ENCODE measurements around the gene SNX32.

SNX32 gene

GRCh38 chr11:65833297-65834030, at the start of gene SNX32:
Gene SNX32, plus strand, starts transcription at chr11:65833963. Its CDS starts 103 bp downstream, at chr11:65834066.
- peak; percentile 93 for DNase-seq

- no peak for DNase-seq
Measured at GRCh38 chr11:65785319-65786007, 48.3 kb upstream of the SNX32 start.

- no peak for DNase-seq
Measured at GRCh38 chr11:65786008-65786785, 47.6 kb upstream of the SNX32 start.

DNA sequence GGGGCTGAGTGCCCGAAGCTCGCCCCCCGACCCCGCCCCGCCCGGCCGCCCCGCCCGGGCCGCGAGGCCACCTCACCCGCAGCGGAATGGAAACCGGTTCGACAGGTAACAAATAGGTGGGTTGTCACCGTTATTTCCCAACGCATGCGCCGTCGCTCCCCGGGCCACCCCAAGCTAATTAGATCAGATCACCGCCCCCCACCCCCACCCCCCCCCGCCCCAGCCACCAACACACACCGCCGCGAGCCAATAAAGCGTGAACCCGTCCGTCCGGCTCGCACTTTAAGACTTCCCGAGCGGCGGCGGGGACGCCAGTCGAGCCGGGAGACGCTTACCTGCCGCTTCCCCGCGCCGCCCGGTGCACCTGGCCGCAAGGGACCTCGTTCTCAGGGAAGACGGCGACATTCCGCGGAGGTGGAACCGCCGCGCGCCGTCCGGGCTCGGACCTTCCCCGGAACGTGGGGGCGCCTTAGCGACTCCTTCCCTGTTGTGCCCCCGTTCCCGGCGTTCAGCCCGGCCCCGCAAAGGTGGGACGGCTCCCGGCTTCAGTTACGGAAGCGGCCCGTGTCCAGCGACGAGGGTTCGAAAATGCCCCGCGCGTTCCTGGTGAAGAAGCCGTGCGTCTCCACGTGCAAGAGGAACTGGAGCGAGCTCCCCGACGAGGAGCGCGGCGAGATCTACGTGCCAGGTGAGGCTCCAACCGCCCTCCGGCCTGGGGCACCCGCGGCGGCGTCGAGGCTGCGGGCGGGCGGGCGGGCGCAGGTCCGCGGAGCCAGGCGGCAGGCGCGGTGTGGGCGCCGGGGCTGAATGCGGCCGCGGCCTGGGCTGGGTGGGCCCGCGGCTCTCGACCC, 46.8 kb upstream of the SNX32 start, which contains the start of gene OVOL1:
Gene OVOL1, plus strand, starts transcription at position 278 of the 851 bp plus-strand sequence. Its CDS starts 311 bp downstream, at position 589.
- DNase-seq = peak; percentile 39

GRCh38 chr11:65787649-65788622, 45.8 kb upstream of the SNX32 start:
- no peak for DNase-seq

DNA sequence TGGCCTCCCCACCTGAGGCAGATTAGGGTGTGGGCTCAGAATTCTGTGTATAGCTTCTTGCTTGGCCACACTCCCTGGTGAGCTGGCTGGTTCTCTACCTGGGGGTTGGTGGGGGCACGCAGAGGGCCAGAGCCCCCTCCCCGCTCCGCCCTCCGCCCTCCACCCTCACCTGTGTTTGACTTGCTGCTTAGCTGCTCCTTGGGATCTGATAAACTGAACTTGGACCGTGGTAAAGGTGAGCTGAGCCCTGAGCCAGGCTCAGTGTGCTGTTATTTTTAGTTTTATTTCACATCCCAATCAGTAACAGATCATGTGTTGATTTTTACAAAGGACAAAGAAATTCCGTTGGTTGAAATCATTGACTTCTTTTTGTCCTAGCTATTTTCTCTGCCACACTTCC, 44.9 kb upstream of the SNX32 start:
- no peak for DNase-seq

DNA sequence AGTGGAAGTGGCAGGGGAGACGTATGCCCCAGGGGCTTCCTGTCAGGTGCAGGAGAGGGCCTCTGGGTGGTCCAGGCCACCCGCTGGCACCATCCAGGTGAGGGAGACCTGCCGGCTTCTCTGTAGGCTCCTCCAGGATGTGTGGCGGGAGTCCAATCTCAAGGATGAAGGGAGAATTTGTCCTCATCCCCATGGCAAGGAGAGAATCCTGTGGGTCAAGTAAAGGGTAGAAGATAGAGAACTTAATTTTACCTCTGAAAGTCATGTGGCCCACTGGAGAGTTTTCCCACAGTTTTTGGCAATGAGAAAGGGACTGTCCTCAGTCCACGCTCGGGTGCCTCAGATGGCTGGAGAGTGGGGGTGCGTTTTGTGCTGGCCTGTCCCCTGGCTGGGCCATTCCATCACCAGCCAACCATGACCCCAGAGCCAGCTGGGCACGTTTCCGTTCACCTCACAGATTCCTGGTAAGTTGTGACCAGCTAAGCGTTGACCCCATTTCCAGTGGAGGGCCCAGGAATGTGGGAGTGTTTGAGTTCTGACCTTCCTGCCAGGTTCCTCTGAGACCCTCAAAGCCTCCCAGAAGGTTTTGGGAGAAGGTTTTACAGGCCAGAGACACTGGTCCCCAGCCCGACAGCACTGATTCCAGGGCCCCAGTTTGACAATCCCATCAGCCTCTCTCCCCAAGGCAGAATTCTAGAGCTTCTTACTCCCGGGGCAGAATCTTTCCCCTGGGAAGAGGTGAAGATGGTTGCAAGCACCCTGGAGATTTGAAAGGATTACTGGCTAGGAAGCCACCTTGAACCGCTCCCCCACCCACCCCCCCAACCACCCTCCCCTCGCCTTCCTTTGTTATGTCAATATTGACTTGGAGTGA, 44.3 kb upstream of the SNX32 start:
- DNase-seq = no peak

- no peak for DNase-seq
Measured at GRCh38 chr11:65790104-65790901, 43.5 kb upstream of the SNX32 start.

GRCh38 chr11:65790902-65791650, 42.7 kb upstream of the SNX32 start:
- DNase-seq = no peak

DNA sequence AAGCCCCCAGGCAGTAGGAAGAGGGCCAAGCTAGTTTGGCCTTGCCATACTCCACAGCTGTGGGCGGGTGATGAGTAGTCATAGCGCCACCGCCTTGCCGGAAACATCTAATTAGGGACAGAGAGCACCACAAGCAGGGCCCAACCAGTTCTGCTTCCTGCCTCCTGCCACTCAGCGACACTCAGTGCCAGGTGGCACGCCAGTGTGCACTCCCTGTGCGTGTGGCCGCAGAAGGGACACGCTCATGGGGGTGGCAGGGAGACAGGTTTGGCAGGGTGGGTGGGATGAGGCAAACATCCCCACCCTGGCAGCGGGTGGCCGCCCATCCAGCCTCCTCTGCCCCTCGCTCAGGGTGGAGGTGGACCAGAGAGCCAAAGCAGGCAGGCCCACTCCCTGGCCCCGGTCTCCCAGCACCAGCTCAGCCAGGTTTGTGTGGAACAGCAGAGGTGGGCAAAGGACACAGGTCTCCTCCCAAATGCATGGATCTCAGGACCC, 42.0 kb upstream of the SNX32 start:
- no peak for DNase-seq

DNA sequence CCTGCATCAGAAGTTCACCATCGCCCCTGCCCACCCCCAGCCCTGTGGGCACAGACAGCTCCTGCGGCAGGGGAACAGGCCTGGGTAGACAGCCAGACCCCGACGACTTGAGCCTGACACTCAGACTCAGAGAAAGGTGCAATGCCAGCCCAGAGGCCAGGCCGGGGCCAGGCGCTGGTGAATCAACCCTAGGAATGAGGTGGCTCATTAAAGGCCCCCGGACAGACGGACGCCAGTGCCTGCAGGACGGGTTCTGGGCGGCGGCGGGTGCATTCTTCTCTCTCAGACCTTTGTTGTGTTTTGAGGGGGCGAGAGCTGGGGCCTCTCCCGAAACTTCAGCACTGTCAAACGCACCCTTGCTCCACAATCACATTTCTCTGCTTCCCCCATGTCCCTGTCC, 41.3 kb upstream of the SNX32 start:
- DNase-seq = no peak

DNA sequence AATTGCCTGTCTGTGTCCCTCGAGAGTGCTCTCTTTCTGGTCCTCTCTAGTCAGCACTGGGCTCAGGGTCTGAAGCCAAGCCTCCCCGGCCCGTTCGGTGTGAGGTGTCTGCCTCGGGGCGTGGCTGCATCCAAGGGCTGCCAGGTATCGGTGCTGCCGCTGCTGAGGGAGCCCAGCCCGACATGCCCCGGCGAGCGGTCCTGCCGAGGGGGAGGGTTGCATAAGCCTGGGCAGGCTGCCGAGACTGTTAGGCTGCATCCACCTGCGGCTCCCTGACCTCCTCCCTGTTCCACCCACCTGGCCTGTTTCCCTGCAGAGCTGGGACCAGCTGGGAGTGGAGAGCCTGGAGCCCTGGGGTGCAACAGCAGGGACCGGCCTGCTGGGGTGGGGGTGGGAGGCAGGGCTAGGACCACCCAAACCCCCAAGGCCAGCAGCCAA, 40.6 kb upstream of the SNX32 start:
- no peak for DNase-seq

DNA sequence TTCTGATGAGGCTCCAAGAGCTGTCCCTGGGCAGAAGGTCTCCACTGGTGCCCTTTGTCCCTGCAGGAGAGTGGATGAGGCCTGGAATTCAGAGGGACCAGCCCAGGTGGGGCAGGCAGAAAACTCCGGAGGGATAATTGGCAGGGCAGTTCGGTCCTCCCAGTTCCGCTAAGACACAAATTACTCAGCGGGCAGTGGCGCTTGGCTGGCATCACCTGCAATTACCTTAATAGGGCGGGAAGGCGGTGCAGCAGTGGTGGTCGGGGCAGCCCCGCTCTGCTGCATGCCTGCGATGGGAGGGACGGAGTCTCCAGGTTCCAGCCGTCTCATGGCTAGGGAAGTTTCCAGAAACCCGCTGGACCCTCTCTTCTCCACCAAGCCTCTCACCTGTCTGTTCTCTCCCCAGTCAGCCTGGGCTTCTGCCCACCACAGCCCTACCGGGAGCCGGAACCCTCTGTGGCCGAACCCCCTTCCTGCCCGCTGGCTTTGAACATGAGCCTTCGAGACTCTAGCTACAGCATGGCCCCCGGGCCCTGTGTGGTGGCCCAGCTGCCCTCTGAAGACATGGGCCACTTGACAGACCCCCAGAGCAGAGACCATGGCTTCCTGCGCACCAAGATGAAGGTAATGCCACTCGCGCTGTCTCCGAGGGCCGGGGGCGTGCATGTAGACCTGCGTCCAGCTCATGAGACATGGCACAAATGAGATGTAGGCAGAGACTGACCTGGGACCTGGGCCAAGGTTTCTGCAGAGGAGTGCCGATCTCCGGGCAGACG, 40.0 kb upstream of the SNX32 start:
- DNase-seq = no peak

GRCh38 chr11:65794570-65795510, 38.9 kb upstream of the SNX32 start:
- DNase-seq = no peak

DNA sequence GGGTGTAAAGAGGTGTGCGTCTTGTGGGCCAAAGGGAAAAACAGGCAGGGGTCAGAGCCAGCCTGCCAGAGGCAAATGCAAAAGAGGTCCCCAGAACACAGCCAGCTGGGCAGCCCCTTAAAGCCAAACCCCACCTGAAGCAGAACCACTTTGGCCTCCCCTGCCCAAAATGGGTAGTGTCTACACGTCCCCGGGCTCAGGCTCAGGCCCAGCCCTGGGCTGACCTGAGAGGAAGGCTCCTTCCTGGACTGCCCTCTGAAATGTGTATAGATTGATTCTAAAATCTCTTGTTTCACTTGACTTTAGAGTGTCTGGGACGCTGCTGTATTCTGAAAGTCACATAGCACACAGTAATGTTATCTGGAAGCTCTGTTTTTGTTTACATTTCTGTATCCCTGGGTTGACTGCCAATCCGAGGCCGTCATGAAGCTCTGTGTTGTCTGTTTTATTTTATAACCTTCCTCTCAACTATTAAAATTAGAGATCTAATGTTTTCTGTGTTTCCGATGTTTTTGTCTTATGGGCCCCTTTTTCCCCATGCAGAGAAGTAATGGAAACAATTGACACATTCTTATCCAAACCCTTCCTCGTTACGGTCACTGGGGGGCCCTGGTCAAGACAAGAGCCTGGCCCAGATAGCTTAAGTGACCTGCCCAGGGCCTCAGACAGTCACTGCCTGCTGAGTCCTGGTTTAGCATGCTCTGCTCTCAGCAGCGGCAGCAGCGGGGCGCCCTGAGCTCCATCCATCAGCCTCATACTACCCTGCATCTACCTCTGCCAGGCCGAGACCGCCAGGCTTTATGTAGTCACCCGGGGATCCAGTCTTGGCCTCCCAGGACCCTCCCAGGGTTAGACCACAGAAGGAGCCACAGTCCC, 36.8 kb upstream of the SNX32 start:
- DNase-seq = no peak
